ENCODE data around the gene NALCN.

The NALCN gene

DNA sequence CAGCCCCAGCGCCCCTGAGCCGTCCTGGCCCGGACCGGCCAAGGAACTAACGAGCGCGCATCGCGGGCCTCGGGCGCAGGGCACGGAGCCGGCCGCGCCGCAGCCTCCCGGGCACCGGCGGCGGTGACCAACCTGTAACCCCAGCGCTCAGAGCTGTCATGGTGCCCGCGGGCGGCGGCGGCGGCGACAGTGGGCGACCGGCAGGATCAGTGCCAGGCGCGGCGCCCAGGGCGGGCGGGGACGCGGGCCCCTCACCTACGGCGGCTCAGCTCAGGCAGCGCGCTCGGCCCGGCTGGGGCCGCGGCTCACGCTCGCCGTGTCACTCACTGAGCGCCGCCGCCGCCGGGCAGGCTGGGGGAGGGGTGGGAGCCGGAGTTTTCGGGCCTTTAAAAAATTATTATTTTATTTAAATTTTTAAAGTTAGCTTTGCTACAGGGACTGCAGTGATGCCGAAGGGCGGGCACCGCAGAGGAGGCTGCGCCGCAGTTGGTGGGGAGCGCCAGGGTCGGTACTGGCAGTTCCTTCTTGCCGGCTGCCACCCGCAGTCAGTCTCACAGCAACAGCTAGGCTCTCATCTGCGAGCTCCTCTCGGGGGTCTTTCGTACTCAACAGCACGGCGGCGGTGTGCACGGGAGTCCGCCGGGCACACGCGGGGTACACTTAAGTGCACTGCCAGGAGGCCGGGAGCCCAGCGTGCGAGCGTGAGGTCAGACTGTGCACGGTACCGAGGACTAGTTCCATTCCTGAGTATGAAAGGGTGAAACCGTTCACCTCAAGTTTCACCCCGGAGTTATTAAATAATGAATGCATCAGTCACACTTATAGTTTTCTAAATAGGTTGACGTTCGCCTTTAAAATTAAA lies at the start of gene NALCN:
Gene NALCN, minus strand, starts transcription at position 328 of the 862 bp plus-strand sequence. CDS start 17,382 bp downstream, outside the sequence.
- peak; percentile 25 for DNase-seq

DNA sequence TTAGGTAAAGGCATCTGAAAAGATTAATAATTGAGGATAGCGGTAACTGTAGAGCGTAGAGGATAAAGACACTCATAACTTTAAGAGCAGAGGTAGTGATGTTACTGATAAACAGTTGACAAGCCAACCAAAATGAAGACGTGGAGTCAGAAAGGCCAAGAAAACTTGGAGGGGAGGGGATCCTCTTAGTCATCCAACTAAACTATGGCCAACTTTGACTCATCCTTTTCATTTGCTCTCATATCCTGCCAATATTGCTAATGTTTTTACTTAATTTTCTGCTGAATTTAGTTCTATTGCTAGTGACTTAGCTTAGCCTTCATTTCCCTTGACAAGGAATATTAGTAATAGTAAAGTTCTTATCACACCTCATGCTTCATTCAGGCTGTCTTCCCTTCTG lies 49.6 kb upstream of the NALCN start:
- DNase-seq: no peak

- no peak for DNase-seq
Measured at GRCh38 chr13:101457176-101457575, 40.9 kb upstream of the NALCN start.

DNA sequence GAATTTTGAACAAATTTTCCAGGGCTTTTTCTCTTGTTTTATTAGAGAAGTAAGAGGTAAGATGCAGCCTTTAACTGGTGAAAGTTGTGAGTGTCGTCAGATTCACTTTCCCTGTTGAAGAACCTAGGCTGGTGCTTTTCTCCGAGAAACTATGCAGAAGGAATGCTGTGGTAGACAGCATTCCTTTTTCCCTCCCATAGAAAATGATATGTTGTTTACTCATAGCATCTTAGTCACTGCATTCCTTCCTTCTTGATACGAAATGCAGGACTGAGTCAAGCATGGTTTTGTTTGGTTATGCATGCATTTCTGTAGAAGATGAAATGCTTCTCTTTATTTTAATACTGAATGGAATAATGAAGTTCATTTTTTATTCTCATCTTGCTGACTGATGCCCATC lies 39.6 kb upstream of the NALCN start:
- DNase-seq: no peak

- peak; percentile 36 for DNase-seq
Measured at GRCh38 chr13:101454767-101455166, 38.5 kb upstream of the NALCN start.

DNA sequence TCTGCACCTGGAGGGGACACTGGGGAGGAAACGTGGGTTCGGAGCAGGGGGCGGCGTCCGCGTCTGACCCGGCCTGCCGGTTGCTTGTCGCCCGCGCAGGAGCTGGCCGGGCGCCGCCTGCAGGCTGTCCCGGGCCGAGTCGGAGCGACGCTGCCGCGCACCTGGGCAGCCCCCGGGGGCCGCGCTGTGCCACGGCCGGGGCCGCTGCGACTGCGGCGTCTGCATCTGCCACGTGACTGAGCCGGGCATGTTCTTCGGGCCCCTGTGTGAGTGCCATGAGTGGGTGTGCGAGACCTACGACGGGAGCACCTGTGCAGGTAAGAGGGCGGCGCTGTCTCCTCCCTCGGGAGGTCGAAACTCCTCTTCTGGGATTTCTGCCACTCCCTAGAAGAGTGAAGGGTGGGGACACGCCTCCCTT lies 37.5 kb upstream of the NALCN start:
- peak; percentile 29 for DNase-seq

GRCh38 chr13:101452519-101453485 lies 36.5 kb upstream of the NALCN start, which contains the start of gene ITGBL1:
TSS of gene ITGBL1 (plus strand) at chr13:101452675. CDS start at chr13:101452834, 159 bp downstream.
- DNase-seq: peak; percentile 52

- DNase-seq: no peak
Measured at GRCh38 chr13:101451641-101452040, 35.3 kb upstream of the NALCN start.

- DNase-seq: no peak
Measured at GRCh38 chr13:101450749-101451130, 34.4 kb upstream of the NALCN start.

DNA sequence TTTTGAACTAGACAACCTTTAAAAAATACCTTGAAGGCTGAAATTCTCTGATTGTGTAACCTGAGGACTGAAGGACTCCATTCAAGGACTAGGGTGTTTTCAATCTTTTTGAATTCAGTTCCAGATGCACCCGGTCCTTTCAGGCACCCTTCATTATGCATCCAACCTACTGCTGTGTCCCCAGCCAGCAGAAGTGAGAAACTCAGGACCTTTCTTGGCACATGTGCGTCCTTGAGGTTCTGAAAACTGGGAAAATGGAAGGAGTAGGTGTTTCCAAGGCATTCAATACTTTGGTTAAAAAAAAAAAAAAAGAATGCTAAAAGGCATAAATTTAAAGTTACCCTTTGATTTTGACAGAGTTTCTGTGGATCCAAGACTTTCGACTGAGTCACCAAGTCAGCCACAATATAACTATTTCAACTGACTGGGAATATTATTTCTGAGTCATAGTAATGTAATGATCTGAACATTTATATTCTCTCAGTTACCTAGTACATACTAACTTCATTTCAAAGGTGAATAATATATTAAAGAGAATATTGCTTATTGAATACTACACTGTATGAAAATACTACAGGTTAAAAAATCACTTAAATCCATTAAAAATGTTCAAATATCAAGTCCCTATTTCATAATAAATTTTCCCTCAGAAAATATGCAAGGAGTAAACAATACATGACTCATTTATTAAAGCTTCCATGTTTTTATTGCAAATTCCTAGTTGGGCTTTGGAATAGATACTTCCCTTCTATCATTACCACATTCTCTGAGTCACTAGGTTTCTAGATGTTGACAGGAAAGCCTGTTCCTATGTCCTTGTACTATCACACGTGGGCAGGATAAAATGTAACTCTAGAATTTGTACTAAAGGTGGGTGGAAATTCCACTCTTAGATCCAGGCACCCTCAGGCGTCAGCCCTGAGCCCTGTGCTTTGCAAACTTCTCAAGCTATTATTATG lies 33.8 kb upstream of the NALCN start:
- DNase-seq: no peak

DNA sequence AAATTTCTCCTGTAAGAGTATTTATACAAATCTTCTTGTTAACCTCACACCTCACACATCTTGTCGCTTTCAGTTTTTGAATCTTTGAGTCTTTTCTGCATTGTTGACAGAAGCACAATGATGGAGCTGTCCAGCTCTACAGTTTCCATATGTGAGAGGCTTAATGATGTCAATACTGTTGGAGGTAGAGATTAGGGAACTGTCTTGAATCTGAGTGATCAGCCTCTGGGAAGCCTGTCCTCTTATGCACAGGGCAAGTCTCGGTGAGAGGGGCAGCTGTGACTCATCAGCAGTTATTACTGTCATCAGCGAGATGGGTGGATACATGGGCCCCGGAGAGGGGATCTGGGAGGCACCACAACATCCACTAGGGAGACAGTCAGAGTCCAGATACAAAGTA lies 31.5 kb upstream of the NALCN start:
- DNase-seq: no peak

DNA sequence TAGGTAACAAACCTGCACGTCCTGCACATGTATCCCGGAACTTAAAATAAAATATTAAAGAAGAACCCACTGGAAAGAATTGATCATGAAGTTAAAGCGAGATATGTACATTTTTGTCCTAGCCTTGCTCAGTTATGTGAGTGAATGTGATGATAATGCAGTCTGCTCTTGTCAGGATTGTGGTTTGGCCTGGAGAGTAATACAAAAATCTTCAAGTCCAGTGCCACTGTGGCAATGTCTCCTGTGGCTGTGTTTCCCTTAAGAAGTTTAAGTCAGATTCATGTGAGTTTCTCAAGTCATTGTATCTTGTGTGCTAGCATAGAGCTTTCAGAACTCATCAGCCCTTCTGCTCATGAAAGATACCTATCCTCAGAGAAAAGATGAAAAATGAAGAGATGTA lies 18.2 kb upstream of the NALCN start:
- no peak for DNase-seq

DNA sequence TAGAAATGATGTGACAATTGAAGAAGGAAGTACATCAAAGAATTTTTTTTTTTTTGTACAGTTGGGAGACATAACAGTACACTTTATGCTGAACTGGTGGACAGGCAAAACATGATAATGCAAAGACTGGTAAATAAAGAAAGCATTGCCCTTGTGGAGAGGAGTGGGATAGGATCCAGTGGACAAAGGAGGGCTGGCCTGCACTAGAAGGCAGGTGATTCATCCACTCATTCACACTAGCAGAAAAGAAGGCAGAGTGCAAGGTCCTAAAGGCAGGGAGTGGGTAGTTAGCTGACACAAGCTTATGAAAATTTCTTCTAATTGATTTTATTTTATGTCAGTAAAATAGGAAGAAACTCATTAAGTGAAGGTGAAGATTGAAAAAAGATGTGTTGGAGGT lies 17.6 kb upstream of the NALCN start:
- no peak for DNase-seq

DNA sequence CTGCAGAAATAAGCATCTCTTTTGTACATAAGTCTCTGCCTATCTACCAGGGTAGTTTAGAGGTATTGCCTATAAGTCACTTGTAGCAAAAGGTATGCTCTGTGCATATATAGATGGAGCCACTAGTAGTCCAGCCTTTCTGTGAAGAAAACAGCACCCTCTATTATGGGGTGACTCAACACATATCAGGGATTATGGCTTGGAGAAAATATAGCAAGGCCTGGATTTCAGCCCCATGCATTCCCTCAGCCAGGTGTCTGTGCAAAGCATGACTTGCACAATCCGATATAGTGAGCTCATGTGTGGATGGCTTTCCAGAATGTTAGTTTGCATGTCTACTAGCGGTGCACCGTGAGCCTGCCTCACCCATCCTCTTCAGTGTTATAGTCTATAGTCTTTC lies 13.4 kb upstream of the NALCN start:
- DNase-seq: no peak

- no peak for DNase-seq
Measured at GRCh38 chr13:101425623-101426022, 9.3 kb upstream of the NALCN start.

GRCh38 chr13:101425156-101425471 lies 8.8 kb upstream of the NALCN start:
- DNase-seq: no peak

DNA sequence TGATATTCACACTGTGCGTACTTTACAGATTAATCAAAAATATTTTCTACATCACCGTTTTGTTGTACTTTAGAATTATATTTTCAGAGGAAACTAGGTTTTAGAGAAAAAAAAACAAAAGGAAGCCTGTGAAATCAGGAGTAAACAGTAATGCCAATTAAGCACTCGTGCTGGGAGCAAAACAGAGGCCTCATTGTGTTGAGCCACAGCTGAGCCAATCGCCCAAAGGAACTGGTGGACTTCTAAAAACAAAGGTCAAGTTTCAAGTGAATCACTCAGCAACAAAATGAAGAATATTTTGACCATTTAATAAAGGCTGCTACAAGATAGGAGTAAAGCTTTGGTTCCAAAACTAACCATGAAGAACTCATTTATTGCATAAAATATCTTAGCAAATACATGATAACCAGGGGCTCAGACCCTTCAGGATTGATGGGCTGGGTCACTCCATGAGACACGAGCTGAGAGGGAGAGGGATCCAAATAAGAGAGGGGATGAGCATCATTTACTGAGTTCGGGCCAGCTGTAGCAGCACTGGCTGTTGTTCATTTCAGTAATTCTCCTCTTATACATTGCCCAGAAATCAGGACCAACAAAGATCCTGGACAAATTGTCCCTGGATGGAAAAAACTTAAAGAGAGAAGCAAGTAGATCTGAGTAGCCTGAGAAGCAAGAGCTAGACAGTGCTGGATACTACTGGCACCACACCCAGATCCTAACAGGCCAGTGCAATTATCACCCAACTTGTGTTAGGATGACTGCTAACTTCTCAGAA lies 8.3 kb upstream of the NALCN start:
- no peak for DNase-seq

DNA sequence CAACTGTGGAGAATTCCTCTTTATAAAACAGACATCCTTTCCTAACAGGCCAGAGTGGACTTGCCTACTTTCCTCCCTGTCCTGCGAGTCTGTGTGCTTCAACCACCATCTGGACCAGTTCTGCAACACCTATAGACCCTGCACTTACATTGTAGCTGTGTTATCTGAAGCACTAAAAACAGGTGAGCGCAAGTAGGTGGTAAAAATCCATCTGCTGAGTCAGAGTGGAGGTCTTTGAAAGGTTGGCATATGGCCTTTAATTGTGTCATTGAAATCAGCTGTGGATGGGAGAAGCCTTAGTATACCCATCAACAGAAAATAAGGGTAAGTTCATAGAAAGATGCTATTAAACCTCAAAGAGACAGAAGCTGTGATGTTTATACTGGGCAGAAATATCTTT lies 7.6 kb upstream of the NALCN start:
- DNase-seq: no peak

GRCh38 chr13:101417501-101417900 lies 1.2 kb upstream of the NALCN start:
- no peak for DNase-seq

- no peak for DNase-seq
Measured at GRCh38 chr13:101417043-101417406, 717 bp upstream of the NALCN start.

DNA sequence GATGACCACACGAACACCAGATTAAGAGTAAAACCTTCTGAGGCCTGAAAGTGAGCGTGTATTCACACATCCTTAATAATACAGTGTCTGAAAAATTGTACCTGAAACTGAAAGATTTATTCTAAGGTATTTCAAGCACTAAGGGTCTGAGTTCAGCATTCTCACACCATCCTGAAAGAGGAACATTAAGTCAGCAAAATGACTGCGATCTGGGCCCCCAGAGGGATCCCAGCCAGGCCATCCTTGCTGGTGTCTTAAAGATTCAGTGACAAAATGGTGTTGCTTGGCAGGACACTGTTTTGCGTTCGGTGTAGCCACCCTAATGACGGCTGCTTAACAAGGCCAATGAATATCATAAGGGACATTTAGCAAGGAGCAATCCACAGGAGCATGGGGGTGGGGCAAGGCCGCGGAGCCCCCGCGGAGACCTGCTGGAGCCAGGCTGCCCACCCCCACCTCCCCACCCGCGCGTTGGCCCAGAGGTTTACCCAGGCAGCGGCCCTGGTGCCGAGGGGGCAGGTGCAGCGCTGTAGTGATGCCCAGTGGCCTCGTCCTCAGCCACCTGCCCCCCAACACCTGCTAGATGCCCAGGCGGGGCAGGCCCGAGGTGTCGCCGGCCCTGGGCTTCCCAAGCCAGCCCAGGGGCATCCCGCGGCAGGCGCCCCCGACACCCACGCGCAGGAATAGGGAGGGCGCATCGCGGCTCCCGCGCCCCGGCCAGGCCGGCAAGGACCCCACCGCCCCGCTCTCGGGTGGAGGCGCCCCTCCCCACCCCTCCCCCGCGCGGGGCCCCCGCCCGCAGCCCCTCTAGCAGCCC lies 742 bp downstream of the NALCN start:
- no peak for DNase-seq

Data from femur (tissue), 1 donor.